GM12873 (cell line): Measurements from ENCODE around the gene PIEZO1.

Source experiments
- CTCF ChIP-seq: IDR thresholded peaks from 2 replicates; pipeline ENCODE4 v1.5.1; 2012; ENCODE audit warnings: low read depth, mild to moderate bottlenecking, moderate library complexity, low read length, control low read depth; ENCODE audit not compliant: insufficient read depth; ENCODE audit errors: missing control alignments

Gene PIEZO1

GRCh38 chr16:88691129-88691813, 93.7 kb downstream of the PIEZO1 start:
- TF ChIP-seq CTCF: no peak

- TF ChIP-seq CTCF: no peak
Measured at GRCh38 chr16:88690341-88691128, 94.5 kb downstream of the PIEZO1 start.

GRCh38 chr16:88688013-88688778, 96.8 kb downstream of the PIEZO1 start:
- TF ChIP-seq CTCF: no peak

- TF ChIP-seq CTCF: no peak
Measured at GRCh38 chr16:88687676-88688012, 97.4 kb downstream of the PIEZO1 start.

- no peak for TF ChIP-seq CTCF
Measured at GRCh38 chr16:88687254-88687576, 97.8 kb downstream of the PIEZO1 start.

GRCh38 chr16:88686439-88687253, 98.4 kb downstream of the PIEZO1 start, which contains the start of gene SNAI3:
SNAI3 (minus strand) TSS chr16:88686507; CDS start chr16:88686406, 101 bp downstream.
- no peak for TF ChIP-seq CTCF
